Measurements from ENCODE around the gene ACOXL.

- no peak for TF ChIP-seq TAF1 (IDR thresholded peaks at IDR 0.05; ENCODE audit: borderline replicate concordance, low read depth, low read length)
- no peak for TF ChIP-seq POLR2A (IDR thresholded peaks at IDR 0.05; ENCODE audit: low read depth, low read length)
These were observed 97.2 kb downstream of the ACOXL start for GRCh38 chr2:110829413-110830146.
